Brain microvascular endothelial cell (primary cell): Measurements from ENCODE around the gene PSMF1.
A peak's percentile ranks its signal among the peaks of the same experiment; 100 is the strongest.

Experiments
- DNase-seq: peaks from one replicate; pipeline ENCODE4 v3.0.0-alpha.2; 2020
- H3K27ac ChIP-seq: fragments of 250-450 bp; sonication (Bioruptor Pico); 2 replicates; pipeline ENCODE4 v1.5.1; 2020; ENCODE audit warnings: mild to moderate bottlenecking, moderate library complexity
- H3K27me3 ChIP-seq: fragments of 250-450 bp; sonication (Bioruptor Pico); replicated peaks from 2 replicates; pipeline ENCODE4 v1.5.1; 2020; ENCODE audit warnings: mild to moderate bottlenecking
- H3K36me3 ChIP-seq: fragments of 250-450 bp; sonication (Bioruptor Pico); replicated peaks from 2 replicates; pipeline ENCODE4 v1.5.1; 2020; ENCODE audit warnings: mild to moderate bottlenecking
- H3K4me3 ChIP-seq: 2 replicates; pipeline ENCODE4 v1.5.1; 2011; ENCODE audit warnings: low read depth, mild to moderate bottlenecking, control low read depth, low read length, moderate library complexity
- in situ Hi-C: cut with HindIII; loops from 2 replicates; pipeline ENCODE4 v1.10.0; 2017; ENCODE audit warnings: low sequenced_read_pairs, low pct_ligation_motif_present
- TF ChIP-seq, protein P1 (sequence below): IDR thresholded peaks from 2 replicates; pipeline ENCODE4 v1.5.1; 2011; ENCODE audit warnings: low read depth, mild to moderate bottlenecking, moderate library complexity, low read length, control low read depth, inconsistent platforms; ENCODE audit errors: missing control alignments

Gene PSMF1, protein sequence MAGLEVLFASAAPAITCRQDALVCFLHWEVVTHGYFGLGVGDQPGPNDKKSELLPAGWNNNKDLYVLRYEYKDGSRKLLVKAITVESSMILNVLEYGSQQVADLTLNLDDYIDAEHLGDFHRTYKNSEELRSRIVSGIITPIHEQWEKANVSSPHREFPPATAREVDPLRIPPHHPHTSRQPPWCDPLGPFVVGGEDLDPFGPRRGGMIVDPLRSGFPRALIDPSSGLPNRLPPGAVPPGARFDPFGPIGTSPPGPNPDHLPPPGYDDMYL

DNA sequence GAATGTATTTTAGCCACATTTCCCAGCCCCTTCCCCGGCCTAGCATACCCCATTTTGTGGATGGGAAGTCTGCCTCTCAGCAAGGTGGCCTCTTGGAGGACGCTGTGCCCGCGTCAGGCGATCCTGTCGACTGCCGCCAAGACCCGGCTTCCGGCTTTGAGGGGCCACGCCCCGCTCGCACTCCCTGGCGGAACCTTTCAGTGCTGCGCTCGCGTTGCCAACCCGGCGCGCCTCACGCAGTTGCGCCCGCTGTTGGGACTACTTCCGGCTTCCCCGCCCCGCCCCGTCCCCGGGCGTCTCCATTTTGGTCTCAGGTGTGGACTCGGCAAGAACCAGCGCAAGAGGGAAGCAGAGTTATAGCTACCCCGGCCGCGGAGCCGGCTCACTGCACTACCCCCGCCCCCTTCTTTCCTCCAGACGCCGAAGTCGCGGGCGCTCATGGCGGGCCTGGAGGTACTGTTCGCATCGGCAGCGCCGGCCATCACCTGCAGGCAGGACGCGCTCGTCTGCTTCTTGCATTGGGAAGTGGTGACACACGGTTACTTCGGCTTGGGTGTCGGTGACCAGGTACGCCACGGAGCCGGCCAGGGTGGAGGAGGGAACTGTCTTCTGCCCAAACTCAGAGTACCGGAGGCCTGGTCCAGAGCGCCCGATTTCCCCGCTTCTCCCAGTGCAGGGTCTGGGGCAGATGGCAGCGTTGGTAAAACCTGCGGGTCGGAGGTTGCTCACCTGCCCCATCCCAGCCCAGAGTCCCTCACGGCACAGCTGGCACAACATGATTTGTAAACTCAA is at the start of gene PSMF1:
Gene PSMF1 (plus strand): TSS at position 267 of the 792 bp plus-strand sequence. CDS start 172 bp downstream, at position 439.
- peak within 1 kb of the TSS; percentile 100 for H3K4me3 ChIP-seq
- peak; percentile 84 for DNase-seq
- no peaks in the 10 kb centered on the region for H3K27me3 ChIP-seq
- TF ChIP-seq, protein P1, sequence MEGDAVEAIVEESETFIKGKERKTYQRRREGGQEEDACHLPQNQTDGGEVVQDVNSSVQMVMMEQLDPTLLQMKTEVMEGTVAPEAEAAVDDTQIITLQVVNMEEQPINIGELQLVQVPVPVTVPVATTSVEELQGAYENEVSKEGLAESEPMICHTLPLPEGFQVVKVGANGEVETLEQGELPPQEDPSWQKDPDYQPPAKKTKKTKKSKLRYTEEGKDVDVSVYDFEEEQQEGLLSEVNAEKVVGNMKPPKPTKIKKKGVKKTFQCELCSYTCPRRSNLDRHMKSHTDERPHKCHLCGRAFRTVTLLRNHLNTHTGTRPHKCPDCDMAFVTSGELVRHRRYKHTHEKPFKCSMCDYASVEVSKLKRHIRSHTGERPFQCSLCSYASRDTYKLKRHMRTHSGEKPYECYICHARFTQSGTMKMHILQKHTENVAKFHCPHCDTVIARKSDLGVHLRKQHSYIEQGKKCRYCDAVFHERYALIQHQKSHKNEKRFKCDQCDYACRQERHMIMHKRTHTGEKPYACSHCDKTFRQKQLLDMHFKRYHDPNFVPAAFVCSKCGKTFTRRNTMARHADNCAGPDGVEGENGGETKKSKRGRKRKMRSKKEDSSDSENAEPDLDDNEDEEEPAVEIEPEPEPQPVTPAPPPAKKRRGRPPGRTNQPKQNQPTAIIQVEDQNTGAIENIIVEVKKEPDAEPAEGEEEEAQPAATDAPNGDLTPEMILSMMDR: peak; percentile 15
- in situ Hi-C loops: no loop called here
- peak within 1 kb of the TSS; percentile 74 for H3K27ac ChIP-seq
- H3K36me3 ChIP-seq: no peaks in the 10 kb centered on the region

DNA sequence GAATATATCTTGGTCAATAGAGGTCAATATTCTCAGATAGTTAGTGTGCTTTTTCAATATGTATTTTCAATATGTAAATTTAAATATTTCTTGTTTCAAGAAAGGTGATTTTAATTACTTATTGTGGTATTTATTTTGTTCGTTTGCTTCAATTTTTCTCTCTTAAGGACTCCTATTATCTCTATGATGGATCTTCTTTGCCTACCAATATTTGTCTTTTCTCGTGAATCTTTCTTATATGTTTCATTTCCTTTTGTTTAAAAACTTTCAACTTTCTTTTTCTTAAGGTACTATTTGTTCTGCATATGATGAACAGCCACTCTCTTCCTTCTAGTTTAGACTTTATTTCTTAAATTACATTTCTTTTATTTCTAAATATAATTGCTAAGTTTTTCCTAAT is 46.1 kb upstream of the PSMF1 start:
- DNase-seq: no peak
- Histone ChIP-seq H3K4me3 (no peak overlapping the region), H3K36me3 (no peaks in the 10 kb centered on the region), H3K27ac (no peak overlapping the region), H3K27me3 (no peaks in the 10 kb centered on the region)
- TF ChIP-seq, protein P1: no peak
- in situ Hi-C loops: no loop called here

DNA sequence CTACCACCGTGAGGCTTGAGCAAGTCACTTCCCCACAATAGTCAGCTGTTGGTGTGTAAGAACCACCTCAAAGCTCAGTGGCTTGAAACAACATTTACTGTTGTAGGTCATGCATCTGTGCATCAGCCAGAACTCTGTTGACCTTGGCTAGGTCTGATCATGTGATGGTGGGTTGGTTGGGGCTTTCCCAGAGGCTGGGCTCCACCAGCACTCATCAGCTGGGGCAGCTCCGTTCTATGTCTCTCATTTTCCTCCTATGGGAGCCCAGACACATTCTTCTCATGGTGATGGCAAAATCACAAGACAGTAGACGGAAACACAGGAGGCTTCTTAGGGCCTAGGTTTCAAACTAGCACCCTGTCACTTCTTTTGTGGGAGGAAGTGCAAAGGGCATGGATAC is 42.8 kb upstream of the PSMF1 start:
- DNase-seq: no peak
- H3K36me3 ChIP-seq: no peaks in the 10 kb centered on the region
- H3K27ac ChIP-seq: no peak overlapping the region
- no peak overlapping the region for H3K4me3 ChIP-seq
- H3K27me3 ChIP-seq: no peaks in the 10 kb centered on the region
- in situ Hi-C loops: no loop called here
- TF ChIP-seq, protein P1: no peak

- DNase-seq: no peak
- Histone ChIP-seq H3K27me3 (no peaks in the 10 kb centered on the region), H3K36me3 (no peaks in the 10 kb centered on the region), H3K27ac (no peak overlapping the region), H3K4me3 (no peak overlapping the region)
- TF ChIP-seq, protein P1: no peak
- in situ Hi-C loops: no loop called here
These were observed 36.5 kb upstream of the PSMF1 start for GRCh38 chr20:1081891-1082290.

GRCh38 chr20:1083431-1084080 is 34.8 kb upstream of the PSMF1 start:
- DNase-seq: no peak
- H3K36me3 ChIP-seq: no peaks in the 10 kb centered on the region
- in situ Hi-C loops: no loop called here
- no peak overlapping the region for H3K27ac ChIP-seq
- TF ChIP-seq, protein P1: no peak
- no peaks in the 10 kb centered on the region for H3K27me3 ChIP-seq
- no peak overlapping the region for H3K4me3 ChIP-seq
